NCI-H1417 treated with DMSO at 0.1 percent for 48 hours (cell line): Measurements from ENCODE around the gene NCDN.

ENCODE experiments used
- DNase-seq: peaks from one replicate; lab custom pipeline; 2025; lab: John Stamatoyannopoulos, UW

Gene NCDN

GRCh38 chr1:35557611-35558373 is at the start of gene NCDN:
Gene NCDN (plus strand): TSS chr1:35557799. CDS start chr1:35558191, 392 bp downstream.
- DNase-seq = peak; percentile 72

GRCh38 chr1:35507947-35508346 is 49.7 kb upstream of the NCDN start:
- DNase-seq = no peak

- DNase-seq = no peak
Measured at GRCh38 chr1:35509558-35509957, 48.0 kb upstream of the NCDN start.

- no peak for DNase-seq
Measured at GRCh38 chr1:35511305-35511704, 46.3 kb upstream of the NCDN start.

GRCh38 chr1:35518183-35518582 is 39.4 kb upstream of the NCDN start:
- DNase-seq = no peak

- no peak for DNase-seq
Measured at GRCh38 chr1:35519432-35519831, 38.2 kb upstream of the NCDN start.

GRCh38 chr1:35524106-35524505 is 33.5 kb upstream of the NCDN start:
- no peak for DNase-seq

- DNase-seq = no peak
Measured at GRCh38 chr1:35530168-35530567, 27.4 kb upstream of the NCDN start.

- DNase-seq = no peak
Measured at GRCh38 chr1:35530946-35531345, 26.7 kb upstream of the NCDN start.

- no peak for DNase-seq
Measured at GRCh38 chr1:35531368-35531767, 26.2 kb upstream of the NCDN start.

- DNase-seq = no peak
Measured at GRCh38 chr1:35532497-35533223, 24.9 kb upstream of the NCDN start.

GRCh38 chr1:35533586-35533985 is 24.0 kb upstream of the NCDN start:
- DNase-seq = no peak

- no peak for DNase-seq
Measured at GRCh38 chr1:35535243-35535642, 22.4 kb upstream of the NCDN start.

- no peak for DNase-seq
Measured at GRCh38 chr1:35536556-35537162, 20.9 kb upstream of the NCDN start.

GRCh38 chr1:35537806-35538205 is 19.8 kb upstream of the NCDN start:
- no peak for DNase-seq

GRCh38 chr1:35539073-35539823 is 18.4 kb upstream of the NCDN start:
- no peak for DNase-seq

GRCh38 chr1:35539824-35540261 is 17.8 kb upstream of the NCDN start:
- DNase-seq = no peak

GRCh38 chr1:35544976-35545375 is 12.6 kb upstream of the NCDN start:
- no peak for DNase-seq

- DNase-seq = no peak
Measured at GRCh38 chr1:35546614-35547013, 11.0 kb upstream of the NCDN start.

- no peak for DNase-seq
Measured at GRCh38 chr1:35553851-35554250, 3.7 kb upstream of the NCDN start.

- DNase-seq = no peak
Measured at GRCh38 chr1:35554266-35555211, 3.1 kb upstream of the NCDN start.
